SHP77 (cell line): Measurements from ENCODE around the gene DNM3.
A peak's percentile ranks its signal among the peaks of the same experiment; 100 is the strongest.

Experiments used
- DNase-seq, 2 experiments: peaks; one replicate each; lab custom pipeline; 2025; lab: John Stamatoyannopoulos, UW

Gene DNM3

DNA sequence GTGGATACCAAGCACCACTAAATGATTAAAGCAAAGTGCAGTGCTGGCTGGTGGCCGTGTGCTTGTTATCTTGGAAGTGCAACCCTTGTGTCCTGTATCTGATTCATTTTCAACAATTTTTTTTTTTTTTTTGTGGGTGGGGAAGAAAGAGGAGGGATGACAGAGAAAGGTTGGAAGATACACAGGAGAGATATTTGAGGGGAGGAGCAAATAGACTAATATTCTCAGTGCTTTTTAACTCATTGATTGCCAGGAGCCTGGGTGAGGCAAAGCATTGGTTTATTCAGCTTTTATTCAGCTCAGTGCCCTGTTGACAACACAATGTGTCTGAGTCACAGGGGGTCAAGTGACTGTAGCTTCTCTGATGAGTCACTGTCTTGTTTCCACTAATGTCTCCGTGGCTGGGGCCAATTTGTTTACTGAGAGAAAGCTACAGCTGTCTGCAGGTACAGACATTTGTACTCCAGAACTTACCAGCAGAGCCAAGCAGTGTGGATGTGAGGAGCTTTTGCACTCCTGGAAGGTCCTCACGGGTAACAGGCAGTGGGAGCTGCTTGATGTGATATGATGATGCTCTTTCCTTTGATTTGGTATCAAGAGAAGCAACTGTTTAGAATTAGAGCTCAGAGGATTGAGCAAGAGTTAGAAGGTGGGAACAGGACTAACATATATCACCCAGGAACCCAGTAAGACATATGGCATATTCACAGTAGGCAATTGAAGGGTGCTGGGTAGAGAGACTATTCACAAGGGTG lies 23.6 kb upstream of the DNM3 start:
- DNase-seq, result peak; percentile 35 to 70

DNA sequence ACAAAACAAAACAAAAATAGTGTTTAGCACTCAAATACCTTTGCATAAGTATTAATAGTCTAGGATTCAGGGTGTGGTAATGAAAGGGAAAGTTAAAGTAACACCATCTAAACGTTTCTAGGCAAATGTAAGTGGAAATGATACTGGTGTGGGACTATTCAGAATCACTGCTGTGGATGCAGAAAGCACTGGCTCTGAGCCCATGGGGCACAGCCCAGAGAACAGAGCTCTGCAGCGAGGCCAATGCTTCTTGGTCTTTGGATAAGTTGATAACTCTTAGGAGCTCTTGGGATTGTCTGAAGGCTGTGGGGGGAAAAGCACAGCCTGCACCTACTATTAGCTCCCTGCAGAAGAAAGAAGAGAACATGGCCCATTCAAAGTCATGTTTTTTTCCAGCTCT lies 21.4 kb upstream of the DNM3 start:
- no peak for DNase-seq

DNA sequence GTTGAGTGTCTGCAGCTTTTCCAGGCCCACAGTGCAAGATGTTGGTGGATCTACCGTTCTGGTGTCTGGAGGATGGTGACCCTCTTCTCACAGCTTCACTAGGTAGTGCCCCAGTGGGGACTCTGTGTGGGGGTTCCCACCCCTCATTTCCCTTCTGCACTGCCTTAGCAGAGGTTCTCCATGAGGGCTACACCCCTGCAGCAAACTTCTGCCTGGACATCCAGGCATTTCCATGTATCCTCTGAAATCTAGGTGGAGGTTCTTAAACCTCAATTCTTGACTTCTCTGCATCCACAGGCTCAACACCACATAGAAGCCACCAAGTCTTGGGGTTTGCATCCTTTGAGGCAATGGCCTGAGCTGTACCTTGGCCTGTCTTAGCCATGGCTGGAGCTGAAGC lies 14.3 kb upstream of the DNM3 start:
- DNase-seq, result no peak

- DNase-seq, result no peak
Measured at GRCh38 chr1:171828794-171829193, 12.5 kb upstream of the DNM3 start.

DNA sequence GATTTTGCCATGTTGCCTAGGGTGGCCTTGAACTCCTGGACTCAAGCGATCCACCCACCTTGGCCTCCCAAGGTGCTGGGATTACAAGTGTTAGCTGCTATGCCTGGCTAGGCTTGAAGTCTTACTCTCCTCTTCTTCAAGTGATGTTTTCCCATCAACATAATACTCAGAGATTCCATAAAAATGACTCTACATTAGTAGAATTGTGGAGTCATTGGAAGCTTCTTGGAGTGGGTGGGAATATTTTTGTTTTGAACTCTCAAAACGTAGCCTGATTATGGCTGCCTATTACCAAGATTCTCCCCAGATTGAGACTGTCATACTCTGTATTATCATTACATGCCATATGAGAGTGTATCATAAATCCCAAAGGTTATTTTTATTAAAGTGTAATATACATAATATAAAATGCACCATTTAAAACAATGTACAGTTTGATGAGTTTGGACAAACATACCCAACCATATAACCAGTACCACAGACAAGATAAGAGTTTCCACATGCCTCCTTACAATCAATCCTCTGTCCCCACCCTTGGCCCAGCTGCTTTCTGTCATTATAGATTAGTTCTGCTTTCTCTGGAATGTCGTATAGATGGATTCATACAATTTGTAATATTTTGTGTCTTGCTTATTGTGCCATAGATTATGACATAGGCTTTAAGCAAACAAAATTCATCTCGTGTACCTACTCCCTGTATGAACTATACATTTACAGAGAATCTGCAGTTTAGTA lies 8.0 kb upstream of the DNM3 start:
- DNase-seq, result no peak

GRCh38 chr1:171834821-171835220 lies 6.5 kb upstream of the DNM3 start:
- DNase-seq, result no peak

DNA sequence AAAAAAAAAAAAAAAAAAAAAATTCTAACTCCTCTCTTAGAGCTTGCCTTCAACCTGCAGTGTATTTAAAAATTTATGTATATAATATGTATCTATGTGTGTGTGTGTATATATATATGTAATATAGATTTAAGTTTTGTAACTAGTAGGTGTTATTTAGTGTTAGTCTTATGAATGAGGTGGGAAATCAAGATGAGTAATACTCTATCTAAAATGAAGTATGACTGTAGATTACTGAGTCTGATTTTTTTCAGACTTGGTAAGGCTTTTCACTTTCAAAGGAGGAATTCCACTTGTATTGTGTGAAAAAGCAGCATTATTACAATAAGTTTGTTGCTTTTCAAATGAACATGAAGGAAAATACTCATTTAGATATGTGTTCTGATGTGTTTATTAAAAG lies 5.4 kb upstream of the DNM3 start:
- DNase-seq, result no peak

- peak in 1 of 2 experiments; percentile 40 for DNase-seq
Measured at GRCh38 chr1:171841931-171842761, 848 bp downstream of the DNM3 start.

DNA sequence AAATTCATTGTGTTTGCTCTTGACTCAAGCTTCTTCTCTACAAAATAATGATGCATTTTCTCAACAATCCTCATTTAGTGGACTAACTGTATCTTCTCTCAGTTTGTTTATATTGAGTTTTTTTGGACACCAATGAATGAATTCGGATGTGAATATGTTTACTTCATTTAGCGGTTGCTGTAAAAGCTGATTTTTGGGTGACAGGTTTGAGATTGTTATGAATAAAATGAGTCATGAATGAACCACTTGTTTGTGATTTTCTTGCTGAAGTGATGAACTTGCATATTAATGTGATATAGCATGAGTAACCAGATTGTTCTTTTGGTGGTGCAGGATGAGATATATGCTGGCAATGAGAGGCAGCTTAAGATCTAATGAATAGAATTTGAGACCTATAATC lies 3.1 kb downstream of the DNM3 start:
- no peak for DNase-seq

GRCh38 chr1:171845998-171846397 lies 4.7 kb downstream of the DNM3 start:
- DNase-seq, result no peak

DNA sequence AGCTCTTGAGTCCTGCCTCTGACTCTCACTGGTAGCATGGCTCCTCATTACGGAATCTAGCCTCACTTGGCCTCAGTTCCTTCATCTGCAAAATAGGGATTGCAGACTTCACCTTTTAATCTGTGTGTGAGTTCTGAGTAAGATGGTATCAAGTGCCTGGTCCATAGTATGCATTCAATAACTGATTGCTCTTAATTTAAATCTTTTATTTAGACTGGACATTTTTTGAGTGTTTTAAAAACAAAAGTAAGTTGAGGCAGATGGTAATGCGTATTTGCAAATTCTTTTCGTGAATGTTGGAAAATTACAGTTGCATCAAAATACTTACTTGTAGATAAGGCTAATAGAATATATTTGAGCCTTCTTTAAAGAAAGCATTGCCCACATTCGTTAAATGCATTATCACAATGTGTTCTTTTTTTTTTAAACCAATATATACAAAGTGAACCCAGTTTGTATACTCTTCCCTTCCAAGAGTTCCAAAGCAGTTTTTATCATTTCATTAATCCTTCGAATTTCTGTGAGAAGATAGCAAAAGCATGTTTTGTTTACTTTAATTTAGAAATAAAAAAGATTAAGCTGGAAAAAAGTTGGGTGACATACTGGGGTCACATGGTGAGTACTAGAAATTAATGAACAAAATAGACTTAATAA lies 8.1 kb downstream of the DNM3 start:
- DNase-seq, result no peak

- DNase-seq, result no peak
Measured at GRCh38 chr1:171850651-171851350, 9.5 kb downstream of the DNM3 start.

GRCh38 chr1:171852272-171852671 lies 11.0 kb downstream of the DNM3 start:
- DNase-seq, result no peak

DNA sequence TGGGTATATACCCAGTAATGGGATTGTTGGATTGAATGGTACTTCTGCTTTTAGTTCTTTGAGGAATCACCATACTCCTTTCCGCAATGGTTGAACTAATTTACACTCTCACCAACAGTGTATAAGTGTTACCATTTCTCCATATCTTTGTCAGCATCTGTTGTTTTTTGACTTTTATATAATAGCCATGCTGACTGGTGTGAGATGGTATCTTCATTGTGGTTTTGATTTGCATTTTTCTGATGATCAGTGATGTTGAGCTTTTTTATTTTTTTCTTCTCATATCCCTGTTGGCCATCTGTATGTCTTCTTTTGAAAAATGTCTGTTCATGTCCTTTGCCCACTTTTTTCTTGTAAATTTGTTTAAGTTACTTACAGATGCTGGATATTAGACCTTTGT lies 14.1 kb downstream of the DNM3 start:
- no peak for DNase-seq

- no peak for DNase-seq
Measured at GRCh38 chr1:171858696-171859095, 17.4 kb downstream of the DNM3 start.

DNA sequence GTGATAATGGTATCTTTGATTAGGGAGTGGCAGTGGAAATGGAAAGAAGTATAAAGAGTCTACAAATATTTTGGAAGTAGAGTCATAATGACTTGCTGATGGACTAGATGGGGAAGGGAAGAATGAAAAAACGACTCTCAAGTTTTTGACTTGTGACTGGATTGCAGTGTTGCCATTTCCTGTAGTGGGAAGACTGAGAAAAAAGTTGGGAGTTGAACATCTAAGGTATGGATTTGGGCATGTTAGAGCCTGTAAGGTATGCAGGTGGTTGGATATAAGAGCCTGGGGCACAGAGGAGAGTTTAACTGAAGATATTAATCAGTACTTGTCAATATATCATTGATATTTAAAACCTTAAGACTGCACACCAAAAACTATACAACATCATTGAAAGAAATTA lies 19.4 kb downstream of the DNM3 start:
- DNase-seq, result no peak

- DNase-seq, result no peak
Measured at GRCh38 chr1:171863531-171863930, 22.2 kb downstream of the DNM3 start.

GRCh38 chr1:171864308-171864707 lies 23.0 kb downstream of the DNM3 start:
- no peak for DNase-seq

DNA sequence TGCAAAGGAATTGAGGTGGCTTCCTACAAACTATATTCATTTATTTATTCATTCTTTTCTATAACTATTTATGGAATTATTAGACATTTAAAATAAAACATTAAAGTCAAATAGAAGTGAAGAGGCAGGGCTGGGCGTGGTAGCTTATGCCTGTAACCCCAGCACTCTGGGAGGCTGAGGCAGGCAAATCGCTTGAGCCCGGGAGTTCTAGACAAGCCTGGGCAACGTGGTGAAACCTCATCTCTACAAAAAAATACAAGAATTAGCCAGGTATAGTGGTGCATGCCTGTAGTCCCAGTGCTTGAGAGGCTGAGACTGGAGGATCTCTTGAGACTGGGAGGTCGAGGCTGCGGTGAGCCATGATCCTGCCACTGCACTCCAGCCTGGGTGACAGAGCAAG lies 23.8 kb downstream of the DNM3 start:
- DNase-seq, result no peak

- DNase-seq, result no peak
Measured at GRCh38 chr1:171867236-171867635, 25.9 kb downstream of the DNM3 start.

- no peak for DNase-seq
Measured at GRCh38 chr1:171868217-171868803, 27.0 kb downstream of the DNM3 start.
